ENCODE measurements around the gene GPR84. TPM values are rescaled to one million over a fixed set of nuclear protein-coding genes. Genes with fewer than 3 reads are reported as not detected.
A peak's percentile ranks its signal among the peaks of the same experiment; 100 is the strongest.

Gene GPR84
- total RNA-seq, 1 experiment from 2014 or later: not detected

DNA sequence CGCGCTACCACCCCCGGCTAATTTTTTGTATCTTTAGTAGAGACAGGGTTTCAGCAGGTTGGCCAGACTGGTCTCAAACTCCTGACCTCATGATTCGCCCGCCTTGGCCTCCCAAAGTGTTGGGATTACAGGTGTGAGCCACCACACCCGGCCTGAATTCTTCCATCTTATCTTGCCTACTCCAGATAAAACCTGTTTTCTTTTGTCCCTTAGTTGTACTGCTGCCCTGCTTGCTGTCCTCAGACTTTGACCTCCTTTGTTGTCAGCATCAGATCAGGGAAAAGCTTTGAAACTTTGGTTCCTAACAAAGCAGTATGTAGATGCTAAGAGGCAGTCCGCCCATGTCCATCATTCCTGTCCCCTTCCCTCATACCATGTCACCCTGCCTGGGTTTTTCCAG, 23.4 kb downstream of the GPR84 start:
- DNase-seq: peak; percentile 41
- H3K4me3 ChIP-seq (ENCODE audit: low read depth, low read length): no peak overlapping the region

DNA sequence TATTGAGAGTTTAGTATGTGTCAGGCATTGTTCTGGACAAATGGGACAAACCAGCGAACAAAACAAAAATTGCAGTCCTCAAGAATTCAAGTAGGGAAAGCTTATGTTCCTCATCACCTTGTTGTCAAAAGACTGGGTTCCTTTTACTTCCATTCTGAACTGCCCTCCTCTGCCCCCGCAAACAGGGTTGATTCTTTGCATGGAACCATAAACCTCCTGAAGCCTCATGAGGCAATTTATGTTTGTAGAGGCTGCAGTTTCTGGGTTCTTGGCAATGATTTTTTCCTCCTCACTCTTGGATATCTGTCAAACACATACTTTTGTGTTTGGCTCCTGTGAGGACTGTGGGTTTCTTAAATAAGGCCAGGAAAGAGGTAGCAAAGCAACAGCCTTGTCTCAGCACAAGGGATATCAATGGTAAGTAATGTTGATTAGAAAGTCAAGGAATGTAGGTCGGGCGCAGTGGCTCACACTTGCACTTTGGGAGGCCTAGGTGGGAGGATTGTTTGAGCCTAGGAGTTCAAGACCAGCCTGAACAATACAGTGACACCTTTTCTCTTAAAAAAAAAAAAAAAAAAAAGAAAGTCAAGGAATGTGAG, 25.5 kb downstream of the GPR84 start:
- no peak for TF ChIP-seq CTCF (IDR thresholded peaks at IDR 0.05; ENCODE audit: insufficient read depth in 1 of 2, low read depth in 1 of 2, low read length in 1 of 2, severe bottlenecking in 1 of 2, unreplicated experiment in 1 of 2)
- Mint-ChIP-seq H3K27me3 (ENCODE audit: insufficient read depth, unreplicated experiment) (no peaks in the 10 kb centered on the region), H3K27ac (ENCODE audit: unreplicated experiment) (no peak overlapping the region), H3K36me3 (ENCODE audit: insufficient read depth, unreplicated experiment) (peaks cover 49% of the 10 kb centered on the region), H3K4me1 (ENCODE audit: low read depth, unreplicated experiment) (peaks cover 31% of the 10 kb centered on the region), H3K9me3 (ENCODE audit: unreplicated experiment) (no peaks in the 10 kb centered on the region), H3K4me3 (ENCODE audit: unreplicated experiment) (no peak overlapping the region)
- Histone ChIP-seq H3K4me1 (peaks cover 38% of the 10 kb centered on the region), H3K4me3 (ENCODE audit: low read depth, low read length) (no peak overlapping the region), H3K36me3 (ENCODE audit: control insufficient read depth, insufficient read depth, low read length) (peaks cover 1% of the 10 kb centered on the region), H3K27me3 (replicated peaks; ENCODE audit: control insufficient read depth, insufficient read depth, low read length) (no peaks in the 10 kb centered on the region), H3K9me3 (peaks cover 9% of the 10 kb centered on the region; the same call in 1 of the 2 replicates)
- CTCF ChIA-PET: no interaction called here
- intact Hi-C loops (cut with micrococcal nuclease; ENCODE audit: unreplicated experiment): loop anchor here (5.0 kb wide), 1 partner anchor 36 kb away; the partner anchor contains the start of gene NFE2
- DNase-seq: no peak
- no TSS peak for BruUV-seq (replicated peaks)
- POLR2A ChIA-PET: no interaction called here

More for the DNA sequence above, 23.4 kb downstream of the GPR84 start:
- no peak for TF ChIP-seq CTCF (IDR thresholded peaks at IDR 0.05; ENCODE audit: insufficient read depth in 1 of 2, low read depth in 1 of 2, low read length in 1 of 2, severe bottlenecking in 1 of 2, unreplicated experiment in 1 of 2)
- H3K4me3 Mint-ChIP-seq (ENCODE audit: unreplicated experiment): peak overlapping the region; percentile 18
- peaks cover 31% of the 10 kb centered on the region for H3K4me1 Mint-ChIP-seq (ENCODE audit: low read depth, unreplicated experiment)
- Histone ChIP-seq H3K36me3 (ENCODE audit: control insufficient read depth, insufficient read depth, low read length) (peaks cover 1% of the 10 kb centered on the region), H3K4me1 (peaks cover 38% of the 10 kb centered on the region), H3K9me3 (peaks cover 9% of the 10 kb centered on the region; the same call in 1 of the 2 replicates), H3K27me3 (replicated peaks; ENCODE audit: control insufficient read depth, insufficient read depth, low read length) (no peaks in the 10 kb centered on the region)
- no peaks in the 10 kb centered on the region for H3K27me3 Mint-ChIP-seq (ENCODE audit: insufficient read depth, unreplicated experiment)
- H3K27ac Mint-ChIP-seq (ENCODE audit: unreplicated experiment): peak overlapping the region; percentile 47
- ChIA-PET CTCF (interaction anchor here (0.5 to 1.2 kb wide), 2 partner anchors 16 to 36 kb away, joined by 4 to 7 read pairs; partner anchors contain the start of gene COPZ1), POLR2A (interaction anchor here (0.7 to 1.0 kb wide), 2 partner anchors 16 to 54 kb away, joined by 3 read pairs; partner anchors contain the start of gene COPZ1)
- peaks cover 60% of the 10 kb centered on the region for H3K36me3 Mint-ChIP-seq (ENCODE audit: insufficient read depth, unreplicated experiment)
- intact Hi-C loops (cut with micrococcal nuclease; ENCODE audit: unreplicated experiment): no loop called here
- BruUV-seq (replicated peaks): no TSS peak
- H3K9me3 Mint-ChIP-seq (ENCODE audit: unreplicated experiment): no peaks in the 10 kb centered on the region

GRCh38 chr12:54337854-54338650, 26.2 kb downstream of the GPR84 start:
- peaks cover 31% of the 10 kb centered on the region for H3K4me1 Mint-ChIP-seq (ENCODE audit: low read depth, unreplicated experiment)

More at GRCh38 chr12:54337854-54338650, 26.2 kb downstream of the GPR84 start:
- Histone ChIP-seq H3K27me3 (replicated peaks; ENCODE audit: control insufficient read depth, insufficient read depth, low read length) (no peaks in the 10 kb centered on the region), H3K36me3 (ENCODE audit: control insufficient read depth, insufficient read depth, low read length) (peaks cover 1% of the 10 kb centered on the region; the same call in 1 of the 2 replicates), H3K4me1 (peaks cover 38% of the 10 kb centered on the region), H3K9me3 (peaks cover 9% of the 10 kb centered on the region; the same call in 1 of the 2 replicates), H3K4me3 (ENCODE audit: low read depth, low read length) (no peak overlapping the region)
- BruUV-seq (replicated peaks): no TSS peak
- Mint-ChIP-seq H3K4me3 (ENCODE audit: unreplicated experiment) (no peak overlapping the region), H3K27me3 (ENCODE audit: insufficient read depth, unreplicated experiment) (no peaks in the 10 kb centered on the region), H3K27ac (ENCODE audit: unreplicated experiment) (no peak overlapping the region), H3K36me3 (ENCODE audit: insufficient read depth, unreplicated experiment) (peaks cover 49% of the 10 kb centered on the region), H3K9me3 (ENCODE audit: unreplicated experiment) (no peaks in the 10 kb centered on the region)
- no peak for DNase-seq
- TF ChIP-seq CTCF (IDR thresholded peaks at IDR 0.05; ENCODE audit: insufficient read depth in 1 of 2, low read depth in 1 of 2, low read length in 1 of 2, severe bottlenecking in 1 of 2, unreplicated experiment in 1 of 2): no peak
- POLR2A ChIA-PET: interaction anchor here (1.1 to 2.5 kb wide), 3 partner anchors 13 to 58 kb away, joined by 5 to 15 read pairs (median 6); partner anchors contain the start of genes CBX5, COPZ1 and HNRNPA1
- CTCF ChIA-PET: interaction anchor here (0.5 to 3.0 kb wide), 17 partner anchors 13 to 777 kb away, joined by 3 to 41 read pairs (median 4); partner anchors contain the start of genes CBX5, COPZ1, HNRNPA1 and HOXC10
- intact Hi-C loops (cut with micrococcal nuclease; ENCODE audit: unreplicated experiment): loop anchor here (1.0 to 5.0 kb wide), 4 partner anchors 21 to 59 kb away; partner anchors contain the start of gene NFE2
